ENCODE measurements around the gene RERE. TPM values are rescaled to one million over a fixed set of nuclear protein-coding genes. Genes with fewer than 3 reads are reported as not detected.
"Not testable (repeated sequence)": the region's sequence is repeated elsewhere in the genome, so short reads cannot be mapped to it uniquely, and the experiment has no call there.

Gene RERE
- total RNA-seq, 1 donor, result 55.0 TPM

DNA sequence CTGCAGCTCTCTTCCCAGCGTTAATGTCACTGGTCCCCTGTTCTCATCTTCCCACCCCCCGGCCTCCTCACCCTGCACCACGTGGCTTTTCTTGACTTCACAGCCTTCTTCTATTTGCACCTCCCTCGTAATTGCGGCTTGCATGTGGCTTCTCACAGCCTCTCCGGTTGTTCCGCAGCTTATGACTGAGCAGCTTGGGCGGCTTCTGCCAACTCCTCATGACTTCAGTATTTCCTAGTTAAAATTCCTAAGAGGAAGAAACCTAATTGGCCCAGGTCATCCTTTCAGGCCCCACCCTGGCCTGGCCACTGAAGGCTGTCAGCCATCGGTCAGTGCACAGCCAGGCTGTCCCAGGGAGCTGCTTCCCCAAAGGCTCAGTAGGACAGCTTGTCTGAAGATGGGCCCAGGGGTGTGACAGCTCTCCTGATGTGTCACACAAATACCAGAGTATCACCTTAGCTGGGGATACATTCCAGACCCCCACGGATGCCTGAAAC is 8.6 kb upstream of the RERE start:
- no peaks in the 10 kb centered on the region for H3K79me2 ChIP-seq (ENCODE audit: insufficient read depth, low read length)
- no peak overlapping the region for H3K4me3 ChIP-seq (ENCODE audit: insufficient read depth, low read length)
- peak; percentile 89 for DNase-seq (ENCODE audit: insufficient read length, low spot score, missing footprints)
- H4K20me1 ChIP-seq (ENCODE audit: insufficient read depth, low read length), result no peaks in the 10 kb centered on the region
- no peaks in the 10 kb centered on the region for H3K36me3 ChIP-seq (ENCODE audit: insufficient read depth, low read length)
- H3K27me3 ChIP-seq (ENCODE audit: insufficient read depth, low read length), result no peaks in the 10 kb centered on the region
- TF ChIP-seq, protein P1, sequence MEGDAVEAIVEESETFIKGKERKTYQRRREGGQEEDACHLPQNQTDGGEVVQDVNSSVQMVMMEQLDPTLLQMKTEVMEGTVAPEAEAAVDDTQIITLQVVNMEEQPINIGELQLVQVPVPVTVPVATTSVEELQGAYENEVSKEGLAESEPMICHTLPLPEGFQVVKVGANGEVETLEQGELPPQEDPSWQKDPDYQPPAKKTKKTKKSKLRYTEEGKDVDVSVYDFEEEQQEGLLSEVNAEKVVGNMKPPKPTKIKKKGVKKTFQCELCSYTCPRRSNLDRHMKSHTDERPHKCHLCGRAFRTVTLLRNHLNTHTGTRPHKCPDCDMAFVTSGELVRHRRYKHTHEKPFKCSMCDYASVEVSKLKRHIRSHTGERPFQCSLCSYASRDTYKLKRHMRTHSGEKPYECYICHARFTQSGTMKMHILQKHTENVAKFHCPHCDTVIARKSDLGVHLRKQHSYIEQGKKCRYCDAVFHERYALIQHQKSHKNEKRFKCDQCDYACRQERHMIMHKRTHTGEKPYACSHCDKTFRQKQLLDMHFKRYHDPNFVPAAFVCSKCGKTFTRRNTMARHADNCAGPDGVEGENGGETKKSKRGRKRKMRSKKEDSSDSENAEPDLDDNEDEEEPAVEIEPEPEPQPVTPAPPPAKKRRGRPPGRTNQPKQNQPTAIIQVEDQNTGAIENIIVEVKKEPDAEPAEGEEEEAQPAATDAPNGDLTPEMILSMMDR (IDR thresholded peaks at IDR 0.05; ENCODE audit: extremely low read depth, low read depth, low read length), result no peak
- H3K9me3 ChIP-seq (ENCODE audit: low read depth, low read length), result no peaks in the 10 kb centered on the region
- peak overlapping the region; percentile 69 for H2AFZ ChIP-seq (ENCODE audit: low read length)
- H3K4me1 ChIP-seq (ENCODE audit: insufficient read depth, low read length), result peaks cover 24% of the 10 kb centered on the region
- peak overlapping the region; percentile 49 for H3K4me2 ChIP-seq (ENCODE audit: insufficient read depth, low read length)
- H3K27ac ChIP-seq (ENCODE audit: low read depth, low read length), result peak overlapping the region; percentile 65

DNA sequence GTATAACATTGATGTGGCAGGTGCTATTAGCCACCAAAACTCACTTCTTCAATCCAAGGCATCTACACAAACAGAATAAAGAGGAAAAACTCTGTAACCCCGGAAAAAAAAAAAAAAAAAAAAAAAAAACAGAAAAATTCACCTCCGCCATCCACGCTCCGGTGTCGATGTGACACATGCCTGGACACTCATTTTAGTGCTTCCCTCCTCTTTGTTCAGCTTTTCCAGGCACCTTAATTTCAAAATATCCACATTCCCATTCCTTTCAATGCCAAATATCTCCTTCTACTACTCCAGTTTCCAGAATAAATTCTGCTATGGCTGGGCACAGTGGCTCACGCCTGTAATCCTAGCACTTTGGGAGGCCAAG is 5.8 kb upstream of the RERE start:
- H3K4me1 ChIP-seq (ENCODE audit: insufficient read depth, low read length), result peaks cover 29% of the 10 kb centered on the region
- TF ChIP-seq, protein P1 (IDR thresholded peaks at IDR 0.05; ENCODE audit: extremely low read depth, low read depth, low read length), result no peak
- no peaks in the 10 kb centered on the region for H3K9me3 ChIP-seq (ENCODE audit: low read depth, low read length)
- H3K4me3 ChIP-seq (ENCODE audit: insufficient read depth, low read length), result no peak overlapping the region
- H3K4me2 ChIP-seq (ENCODE audit: insufficient read depth, low read length), result no peak overlapping the region
- H3K79me2 ChIP-seq (ENCODE audit: insufficient read depth, low read length), result no peaks in the 10 kb centered on the region
- no peak for DNase-seq (ENCODE audit: insufficient read length, low spot score, missing footprints)
- no peak overlapping the region for H3K27ac ChIP-seq (ENCODE audit: low read depth, low read length)
- no peaks in the 10 kb centered on the region for H3K36me3 ChIP-seq (ENCODE audit: insufficient read depth, low read length)
- H3K27me3 ChIP-seq (ENCODE audit: insufficient read depth, low read length), result no peaks in the 10 kb centered on the region
- no peaks in the 10 kb centered on the region for H4K20me1 ChIP-seq (ENCODE audit: insufficient read depth, low read length)
- H2AFZ ChIP-seq (ENCODE audit: low read length), result no peak overlapping the region

DNA sequence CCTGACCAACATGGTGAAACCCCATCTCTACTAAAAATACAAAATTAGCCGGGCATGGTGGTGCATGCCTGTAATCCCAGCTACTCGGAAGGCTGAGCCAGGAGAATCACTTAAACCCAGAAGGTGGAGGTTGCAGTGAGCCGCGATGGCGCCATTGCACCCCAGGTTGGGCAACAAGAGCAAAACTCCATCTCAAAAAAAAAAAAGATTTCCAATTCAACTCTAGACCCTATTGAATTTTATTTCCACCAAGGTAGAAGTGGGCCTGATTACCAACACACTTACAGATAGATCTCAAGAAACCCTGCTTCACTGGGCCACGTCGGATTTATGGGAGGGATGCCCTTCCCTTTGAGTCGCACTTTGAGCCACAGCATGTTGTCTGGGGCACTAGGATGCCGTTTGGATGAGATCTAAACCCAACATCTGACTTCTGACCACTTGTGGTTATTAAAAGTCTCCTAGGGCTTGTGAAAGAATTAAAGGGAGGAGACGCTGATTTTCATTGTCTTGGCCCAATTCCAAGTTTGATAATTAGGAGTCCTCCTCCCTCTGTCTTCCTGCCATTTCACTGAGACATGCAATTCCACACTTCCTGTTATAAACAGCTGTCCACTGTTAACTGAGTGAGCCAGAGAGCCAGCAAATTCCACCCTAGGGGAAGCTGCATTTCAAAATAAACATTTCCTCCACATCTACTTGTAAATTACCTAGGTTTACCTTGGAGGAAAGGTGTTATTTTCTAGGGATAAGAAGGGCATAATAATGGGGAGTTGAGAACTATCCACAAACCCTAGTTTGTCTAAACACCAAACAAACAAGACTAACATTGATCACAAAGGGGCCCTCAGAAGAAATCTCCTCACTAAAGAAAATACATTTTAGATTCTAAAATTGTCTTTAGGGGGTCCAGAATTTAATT is 5.2 kb upstream of the RERE start:
- Histone ChIP-seq H3K4me1 (ENCODE audit: insufficient read depth, low read length) (peaks cover 30% of the 10 kb centered on the region), H3K4me3 (ENCODE audit: insufficient read depth, low read length) (peak overlapping the region; percentile 18), H2AFZ (ENCODE audit: low read length) (peak overlapping the region; percentile 17), H3K27ac (ENCODE audit: low read depth, low read length) (no peak overlapping the region), H3K4me2 (ENCODE audit: insufficient read depth, low read length) (peak overlapping the region; percentile 56), H3K27me3 (ENCODE audit: insufficient read depth, low read length) (no peaks in the 10 kb centered on the region), H3K36me3 (ENCODE audit: insufficient read depth, low read length) (no peaks in the 10 kb centered on the region), H3K79me2 (ENCODE audit: insufficient read depth, low read length) (no peaks in the 10 kb centered on the region), H3K9me3 (ENCODE audit: low read depth, low read length) (no peaks in the 10 kb centered on the region), H4K20me1 (ENCODE audit: insufficient read depth, low read length) (no peaks in the 10 kb centered on the region)
- TF ChIP-seq, protein P1 (IDR thresholded peaks at IDR 0.05; ENCODE audit: extremely low read depth, low read depth, low read length), result no peak
- DNase-seq (ENCODE audit: insufficient read length, low spot score, missing footprints), result peak; percentile 87

DNA sequence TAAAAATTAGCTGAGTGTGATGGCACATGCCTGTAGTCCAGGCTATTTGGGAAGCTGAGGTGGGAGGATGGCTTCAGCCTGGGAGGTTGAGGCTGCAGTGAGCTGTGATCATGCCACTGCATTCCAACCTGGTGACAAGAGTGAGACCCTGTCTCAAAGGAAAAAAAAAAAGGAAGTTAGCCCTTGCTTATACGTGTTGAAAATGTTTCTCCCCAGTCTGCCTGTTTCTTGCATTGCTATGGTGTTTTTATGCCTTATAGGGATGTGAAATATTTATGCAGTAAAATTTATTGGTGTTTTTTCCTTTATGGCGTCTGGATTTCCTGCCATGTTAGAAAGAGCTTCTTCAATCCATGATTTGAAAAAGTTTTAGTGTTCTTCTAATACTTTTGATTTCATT is 3.6 kb upstream of the RERE start:
- TF ChIP-seq, protein P1 (IDR thresholded peaks at IDR 0.05; ENCODE audit: extremely low read depth, low read depth, low read length), result no peak
- H4K20me1 ChIP-seq (ENCODE audit: insufficient read depth, low read length), result no peaks in the 10 kb centered on the region
- no peaks in the 10 kb centered on the region for H3K36me3 ChIP-seq (ENCODE audit: insufficient read depth, low read length)
- no peak overlapping the region for H3K27ac ChIP-seq (ENCODE audit: low read depth, low read length)
- peaks cover 2% of the 10 kb centered on the region for H3K79me2 ChIP-seq (ENCODE audit: insufficient read depth, low read length)
- no peaks in the 10 kb centered on the region for H3K9me3 ChIP-seq (ENCODE audit: low read depth, low read length)
- H3K27me3 ChIP-seq (ENCODE audit: insufficient read depth, low read length), result no peaks in the 10 kb centered on the region
- H3K4me2 ChIP-seq (ENCODE audit: insufficient read depth, low read length), result no peak overlapping the region
- peak; percentile 76 for DNase-seq (ENCODE audit: insufficient read length, low spot score, missing footprints)
- no peak overlapping the region for H2AFZ ChIP-seq (ENCODE audit: low read length)
- peaks cover 33% of the 10 kb centered on the region for H3K4me1 ChIP-seq (ENCODE audit: insufficient read depth, low read length)
- H3K4me3 ChIP-seq (ENCODE audit: insufficient read depth, low read length), result no peak overlapping the region

DNA sequence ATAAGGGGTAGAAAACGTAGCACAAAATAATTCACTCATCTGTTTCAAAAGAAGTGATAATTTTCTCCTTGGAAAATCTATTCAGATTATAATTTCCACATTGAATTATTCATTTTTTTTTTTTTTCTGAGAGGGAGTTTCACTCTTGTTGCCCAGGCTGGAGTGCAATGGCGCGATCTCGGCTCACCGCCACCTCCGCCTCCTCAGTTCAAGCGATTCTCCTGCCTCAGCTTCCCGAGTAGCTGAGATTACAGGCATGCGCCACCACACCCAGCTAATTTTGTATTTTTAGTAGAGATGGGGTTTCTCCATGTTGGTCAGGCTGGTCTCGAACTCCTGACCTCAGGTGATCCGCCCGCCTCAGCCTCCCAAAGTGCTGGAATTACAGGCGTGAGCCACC is 1.3 kb upstream of the RERE start:
- H3K27ac ChIP-seq (ENCODE audit: low read depth, low read length); H2AFZ ChIP-seq (ENCODE audit: low read length); H3K9me3 ChIP-seq (ENCODE audit: low read depth, low read length); H3K4me3 ChIP-seq (ENCODE audit: insufficient read depth, low read length); DNase-seq (ENCODE audit: insufficient read length, low spot score, missing footprints); H3K27me3 ChIP-seq (ENCODE audit: insufficient read depth, low read length); H3K36me3 ChIP-seq (ENCODE audit: insufficient read depth, low read length); H4K20me1 ChIP-seq (ENCODE audit: insufficient read depth, low read length): not testable (repeated sequence)
- H3K4me2 ChIP-seq (ENCODE audit: insufficient read depth, low read length), result peak overlapping the region; percentile 89
- peaks cover 18% of the 10 kb centered on the region for H3K79me2 ChIP-seq (ENCODE audit: insufficient read depth, low read length)
- H3K4me1 ChIP-seq (ENCODE audit: insufficient read depth, low read length), result peaks cover 38% of the 10 kb centered on the region

Data from osteoblast (primary cell).